H1 (cell line): Measurements from ENCODE around the gene PLEKHA5. TPM values are rescaled to one million over a fixed set of nuclear protein-coding genes. Genes with fewer than 3 reads are reported as not detected.

Experiments
- CTCF ChIA-PET: fragments of 300-600 bp; sonication (Branson Sonifier 250); formaldehyde crosslinking; loops from one replicate; lab custom pipeline; 2021; ENCODE audit not compliant: partially characterized antibody; lab: Charles Lee
- POLR2A ChIA-PET: fragments of 300-600 bp; sonication (Branson Sonifier 250); formaldehyde crosslinking; loops from one replicate; lab custom pipeline; 2021; ENCODE audit warnings: inconsistent platforms; ENCODE audit not compliant: partially characterized antibody; lab: Charles Lee
- DNase-seq, 2 experiments: peaks; one replicate each; pipeline versions ENCODE4 v3.0.0 to v3.0.0-alpha.2; 2010 to 2022; ENCODE audit warnings: low spot score in 2 of 2, low read depth in 1 of 2, mixed read lengths in 1 of 2
- FAIRE-seq: peaks from 2 replicates; lab custom pipeline; 2011; peaks lifted over from hg19 to GRCh38; lab: Jason Lieb, UNC
- H2AFZ ChIP-seq: 2 replicates; pipeline ENCODE4 v1.8.1; 2012; ENCODE audit warnings: low read length, inconsistent platforms
- H2AK5ac ChIP-seq: 2 replicates; pipeline ENCODE4 v1.6.1; 2013; ENCODE audit warnings: low read depth, low read length
- H2BK120ac ChIP-seq: replicated peaks from 2 replicates; pipeline ENCODE3; 2013; ENCODE audit warnings: low read depth, low read length, inconsistent platforms
- H2BK12ac ChIP-seq: 2 replicates; pipeline ENCODE4 v1.6.1; 2013; ENCODE audit warnings: low read depth, low read length
- H2BK15ac ChIP-seq: 2 replicates; pipeline ENCODE4 v1.6.1; 2013; ENCODE audit warnings: low read length
- H2BK20ac ChIP-seq: 2 replicates; pipeline ENCODE4 v1.6.1; 2013; ENCODE audit warnings: low read length
- H2BK5ac ChIP-seq: 2 replicates; pipeline ENCODE4 v1.6.1; 2013; ENCODE audit warnings: low read depth, low read length
- H3K14ac ChIP-seq: 2 replicates; pipeline ENCODE4 v1.6.1; 2013; ENCODE audit warnings: inconsistent platforms; ENCODE audit not compliant: insufficient read length
- H3K18ac ChIP-seq: 2 replicates; pipeline ENCODE4 v1.6.1; 2013; ENCODE audit warnings: low read length; ENCODE audit errors: extremely low read depth
- H3K23ac ChIP-seq: 2 replicates; pipeline ENCODE4 v1.6.1; 2013; ENCODE audit warnings: inconsistent platforms; ENCODE audit not compliant: insufficient read length
- H3K23me2 ChIP-seq: 2 replicates; pipeline ENCODE4 v1.6.1; 2013; ENCODE audit warnings: low read depth, low read length
- H3K27ac ChIP-seq: 2 replicates; pipeline ENCODE4 v1.6.1; 2011; ENCODE audit warnings: low read depth, low read length, inconsistent platforms
- H3K27me3 ChIP-seq, 4 experiments: replicated peaks in 1 of 4; 1 replicate in 1 of 4; 2 replicates in 3 of 4; pipeline versions ENCODE4 v1.6.1 to v1.8.1; 2011 to 2013; ENCODE audit warnings: low read length in 3 of 4, mild to moderate bottlenecking in 3 of 4, inconsistent platforms in 2 of 4, mixed read lengths in 2 of 4, moderate library complexity in 1 of 4; ENCODE audit not compliant: control insufficient read depth in 3 of 4, insufficient read depth in 3 of 4; ENCODE audit errors: extremely low read depth in 1 of 4
- H3K36me3 ChIP-seq, 4 experiments: 2 replicates each; pipeline versions ENCODE4 v1.6.1 to v1.8.1; 2011 to 2013; ENCODE audit warnings: mild to moderate bottlenecking in 4 of 4, low read length in 3 of 4, moderate library complexity in 2 of 4, control low read depth in 1 of 4, inconsistent platforms in 1 of 4; ENCODE audit not compliant: insufficient read depth in 4 of 4, control insufficient read depth in 2 of 4
- H3K4ac ChIP-seq: replicated peaks from 2 replicates; pipeline ENCODE3; 2013; ENCODE audit warnings: low read length, low read depth, mixed read lengths, inconsistent platforms; ENCODE audit not compliant: insufficient read length
- H3K4me1 ChIP-seq, 4 experiments: replicated peaks in 1 of 4; 1 replicate in 1 of 4; 2 replicates in 3 of 4; pipeline versions ENCODE4 v1.6.1 to v1.8.1; 2011 to 2013; ENCODE audit warnings: low read length in 3 of 4, inconsistent platforms in 2 of 4, mixed read lengths in 1 of 4; ENCODE audit not compliant: insufficient read depth in 4 of 4, control insufficient read depth in 3 of 4
- H3K4me2 ChIP-seq, 2 experiments: 2 replicates each; pipeline versions ENCODE4 v1.6.1 to v1.8.1; 2011 to 2013; ENCODE audit warnings: low read depth in 2 of 2, low read length in 2 of 2, control low read depth in 1 of 2, inconsistent platforms in 1 of 2, mild to moderate bottlenecking in 1 of 2; ENCODE audit not compliant: insufficient read depth in 1 of 2
- H3K4me3 ChIP-seq, 4 experiments: fragments of 200-600, 300-600 bp in 1 of 4; sonication (generic), shearing (Covaris generic), sonication (Bioruptor Twin) in 1 of 4; 2 replicates each; pipeline versions ENCODE4 v1.5.1 to v1.8.1; 2011 to 2016; ENCODE audit warnings: low read length in 4 of 4, low read depth in 3 of 4, control low read depth in 2 of 4, inconsistent platforms in 2 of 4, mild to moderate bottlenecking in 2 of 4, mixed read lengths in 1 of 4, moderate library complexity in 1 of 4; ENCODE audit not compliant: insufficient read depth in 2 of 4; ENCODE audit errors: extremely low read depth in 1 of 4
- H3K56ac ChIP-seq: replicated peaks from 2 replicates; pipeline ENCODE3; 2013; ENCODE audit warnings: low read depth, mild to moderate bottlenecking, mixed read lengths, low read length, inconsistent platforms; ENCODE audit not compliant: insufficient read length
- H3K79me1 ChIP-seq: 2 replicates; pipeline ENCODE4 v1.6.1; 2013; ENCODE audit warnings: low read depth, low read length, control low read depth
- H3K79me2 ChIP-seq, 2 experiments: 2 replicates each; pipeline versions ENCODE4 v1.6.1 to v1.8.1; 2012 to 2013; ENCODE audit warnings: low read length in 2 of 2, mild to moderate bottlenecking in 2 of 2, inconsistent platforms in 1 of 2; ENCODE audit not compliant: insufficient read depth in 2 of 2, control insufficient read depth in 1 of 2
- H3K9ac ChIP-seq, 4 experiments: replicated peaks in 1 of 4; 1 replicate in 1 of 4; 2 replicates in 3 of 4; pipeline versions ENCODE4 v1.6.1 to v1.8.1; 2011 to 2013; ENCODE audit warnings: low read depth in 3 of 4, low read length in 3 of 4, control low read depth in 2 of 4, mild to moderate bottlenecking in 2 of 4, moderate library complexity in 2 of 4, inconsistent platforms in 1 of 4; ENCODE audit errors: extremely low read depth in 1 of 4
- H3K9me3 ChIP-seq, 2 experiments: 2 replicates each; pipeline versions ENCODE4 v1.6.1 to v1.8.1; 2012 to 2013; ENCODE audit warnings: mild to moderate bottlenecking in 2 of 2, moderate library complexity in 2 of 2, control low read depth in 1 of 2, inconsistent platforms in 1 of 2, low read depth in 1 of 2, low read length in 1 of 2, mixed read lengths in 1 of 2; ENCODE audit not compliant: insufficient read depth in 2 of 2
- H4K20me1 ChIP-seq, 2 experiments: replicated peaks in 1 of 2; 2 replicates each; pipeline versions ENCODE3 to v1.8.1; 2011 to 2013; ENCODE audit warnings: inconsistent platforms in 2 of 2, low read length in 2 of 2, mild to moderate bottlenecking in 1 of 2; ENCODE audit not compliant: insufficient read depth in 2 of 2, control insufficient read depth in 1 of 2
- H4K5ac ChIP-seq: 2 replicates; pipeline ENCODE4 v1.6.1; 2013; ENCODE audit warnings: low read length, low read depth, mixed read lengths, inconsistent platforms; ENCODE audit not compliant: insufficient read length
- H4K8ac ChIP-seq: 2 replicates; pipeline ENCODE4 v1.8.0; 2013; ENCODE audit warnings: mild to moderate bottlenecking, moderate library complexity, low read length, inconsistent platforms; ENCODE audit not compliant: insufficient read depth; ENCODE audit errors: extremely low read depth
- H4K91ac ChIP-seq: replicated peaks from 2 replicates; pipeline ENCODE3; 2013; ENCODE audit warnings: low read length, mixed read lengths, inconsistent platforms; ENCODE audit not compliant: insufficient read length
- BCL11A ChIP-seq, 2 experiments: IDR thresholded peaks; one replicate each; pipeline ENCODE4 v1.6.1; 2011; ENCODE audit warnings: low read depth in 2 of 2, low read length in 2 of 2, mild to moderate bottlenecking in 2 of 2
- BRCA1 ChIP-seq: IDR thresholded peaks from 2 replicates; pipeline ENCODE4 v1.6.1; 2012; ENCODE audit warnings: low read depth, low read length, improper control_type of control experiment
- EP300 ChIP-seq, 2 experiments: IDR thresholded peaks; 1 replicate in 1 of 2; 2 replicates in 1 of 2; pipeline ENCODE4 v1.6.1; 2011 to 2012; ENCODE audit warnings: low read depth in 2 of 2, low read length in 2 of 2, mild to moderate bottlenecking in 2 of 2, borderline replicate concordance in 1 of 2, inconsistent platforms in 1 of 2, moderate library complexity in 1 of 2
- FOSL1 ChIP-seq: IDR thresholded peaks from 2 replicates; pipeline ENCODE4 v1.6.1; 2011; ENCODE audit warnings: mild to moderate bottlenecking, low read depth, low read length, moderate library complexity; ENCODE audit not compliant: insufficient read depth
- KDM5A ChIP-seq: fragments of 200-600 bp; IDR thresholded peaks from 2 replicates; pipeline ENCODE4 v1.7.1; 2012; ENCODE audit warnings: mild to moderate bottlenecking, low read length, inconsistent platforms, mixed read lengths
- NRF1 ChIP-seq: IDR thresholded peaks from 2 replicates; pipeline ENCODE4 v1.6.1; 2011; ENCODE audit warnings: mild to moderate bottlenecking, low read depth, low read length, improper control_type of control experiment
- SIN3A ChIP-seq, 2 experiments: IDR thresholded peaks in 1 of 2; conservative IDR thresholded peaks in 1 of 2; 2 replicates each; pipeline ENCODE4 v1.6.1; 2011 to 2012; ENCODE audit warnings: low read length in 2 of 2, improper control_type of control experiment in 1 of 2, low read depth in 1 of 2, mild to moderate bottlenecking in 1 of 2
- SIX5 ChIP-seq: IDR thresholded peaks from 2 replicates; pipeline ENCODE4 v1.6.1; 2011; ENCODE audit warnings: mild to moderate bottlenecking, low read depth, low read length
- TCF12 ChIP-seq: IDR thresholded peaks from 2 replicates; pipeline ENCODE4 v1.6.1; 2011; ENCODE audit warnings: low read depth, mild to moderate bottlenecking, low read length
- WGBS, 2 experiments: shearing (Covaris generic) in 1 of 2; methylation state at CpG; one replicate each; pipeline versions ENCODE4 v1.1.6 to v1.1.7; 2013 to 2015; ENCODE audit warnings: low lambda C conversion rate in 2 of 2, mixed read lengths in 2 of 2, inconsistent platforms in 1 of 2, low coverage in 1 of 2, missing lambda C conversion rate in 1 of 2; ENCODE audit not compliant: insufficient replicate concordance in 2 of 2, insufficient coverage in 1 of 2, insufficient read length in 1 of 2; ENCODE audit errors: extremely low coverage in 1 of 2, missing lambda C conversion rate in 1 of 2; 5-methylcytosine and 5-hydroxymethylcytosine counted together
- polyA plus RNA-seq, 7 experiments: library from polyadenylated mRNA; depleted of rRNA in 3 of 7; stranded (reverse) in 5 of 7; unstranded in 2 of 7; fragments of >200 nt in 5 of 7; fragments of 200-250 nt in 2 of 7; gene quantifications; 1 replicate in 5 of 7; 2 replicates in 1 of 7; 4 replicates in 1 of 7; pipeline versions ENCODE4 v1.2.1 to v1.2.3, GENCODE V29; 2011 to 2013; ENCODE audit warnings: missing spikeins in 2 of 7, mixed read lengths in 2 of 7
- total RNA-seq: library from RNA; stranded (reverse); fragmentation: NEBNext Ultra II Directional; extraction: Animal tissue kit (Norgen Biotek cat#: 25700); gene quantifications from 2 replicates; pipeline ENCODE4 v1.2.1, GENCODE V29; 2021

The PLEKHA5 gene
- total and polyA plus RNA-seq, 2 of the 8 experiments (the other 6 are each of a cell fraction or from before 2014, with no cell fraction given) = 17.2 to 66.1 TPM

GRCh38 chr12:19338405-19338804 lies 208.9 kb downstream of the PLEKHA5 start:
- Histone ChIP-seq H3K14ac (no peak overlapping the region), H4K20me1 (no peaks in the 10 kb centered on the region), H4K91ac (no peak overlapping the region), H3K27me3 (no peaks in the 10 kb centered on the region), H3K56ac (no peak overlapping the region), H3K23ac (no peak overlapping the region), H3K9me3 (no peaks in the 10 kb centered on the region), H3K4me2 (no peak overlapping the region), H3K23me2 (no peaks in the 10 kb centered on the region), H2AK5ac (no peak overlapping the region), H3K4me1 (no peaks in the 10 kb centered on the region), H2BK12ac (no peak overlapping the region), H3K4me3 (no peak overlapping the region), H2BK5ac (no peak overlapping the region), H4K8ac (no peak overlapping the region), H2BK120ac (no peak overlapping the region), H3K18ac (no peak overlapping the region), H3K4ac (no peak overlapping the region), H4K5ac (no peak overlapping the region), H3K79me1 (no peaks in the 10 kb centered on the region), H3K79me2 (no peaks in the 10 kb centered on the region), H3K9ac (no peak overlapping the region)
- no peak for DNase-seq
- WGBS, 2 experiments = 94% methylated on average over 5 of the region's 5 CpGs; no CpG with 5 or more reads in 1 of the 2 experiments
- POLR2A ChIA-PET = no interaction called here
- no peak for FAIRE-seq
- TF ChIP-seq SIX5 = no peak
- no peak for TF ChIP-seq SIN3A (conservative IDR thresholded peaks at IDR 0.05 in 1 of 2, IDR thresholded peaks at IDR 0.05 in 1 of 2; ENCODE audit: low read depth in 1 of 2, low read length in 2 of 2)
- no peak for TF ChIP-seq BCL11A (IDR thresholded peaks at IDR 0.05; ENCODE audit: low read depth in 2 of 2, low read length in 2 of 2)
- TF ChIP-seq NRF1 = no peak
- no peak for TF ChIP-seq FOSL1
- TF ChIP-seq BRCA1 = no peak
- TF ChIP-seq EP300 (IDR thresholded peaks at IDR 0.05; ENCODE audit: borderline replicate concordance in 1 of 2, low read depth in 2 of 2, low read length in 2 of 2) = no peak
- no peak for TF ChIP-seq KDM5A
- TF ChIP-seq TCF12 = no peak
- TF ChIP-seq, all 59 proteins: peak for 0
- Histone ChIP-seq H3K27ac (no peak overlapping the region), H3K36me3 (peaks cover 0 to 49% (median 18%) of the 10 kb centered on the region in 4 experiments; a peak in 7 of 8 replicates), H2BK15ac (no peak overlapping the region), H2AFZ (no peak overlapping the region), H2BK20ac (no peak overlapping the region)
- CTCF ChIA-PET = interaction anchor here (0.6 kb wide), 1 partner anchor 592 kb away, joined by 3 read pairs; no protein-coding TSS in a partner anchor
